H7 (cell line): Measurements from ENCODE around the gene LDLRAD4. TPM values are rescaled to one million over a fixed set of nuclear protein-coding genes. Genes with fewer than 3 reads are reported as not detected.

Source experiments
- DNase-seq: peaks from one replicate; pipeline ENCODE4 v3.0.0; 2012
- H3K27me3 ChIP-seq: 2 replicates; pipeline ENCODE4 v1.6.0; 2011; ENCODE audit warnings: mild to moderate bottlenecking, low read length; ENCODE audit not compliant: control insufficient read depth, insufficient read depth
- H3K36me3 ChIP-seq: replicated peaks from 2 replicates; pipeline ENCODE4 v1.5.1; 2011; ENCODE audit warnings: low read length; ENCODE audit not compliant: control insufficient read depth, insufficient read depth
- H3K4me3 ChIP-seq: 2 replicates; pipeline ENCODE4 v1.5.1; 2011; ENCODE audit warnings: low read depth, mild to moderate bottlenecking, control low read depth, low read length, moderate library complexity; ENCODE audit not compliant: insufficient read depth
- total RNA-seq: library from RNA; depleted of rRNA; stranded (reverse); fragments of >200 nt; shearing (Covaris generic); gene quantifications from 2 replicates; pipeline ENCODE4 v1.2.3, GENCODE V29; 2014

The LDLRAD4 gene
- total RNA-seq, 1 experiment from 2014 or later = 21.0 TPM

GRCh38 chr18:13399511-13399910 lies 181.0 kb downstream of the LDLRAD4 start:
- no peaks in the 10 kb centered on the region for H3K27me3 ChIP-seq
- no peak overlapping the region for H3K4me3 ChIP-seq
- H3K36me3 ChIP-seq = no peaks in the 10 kb centered on the region
- no peak for DNase-seq

- H3K36me3 ChIP-seq = no peaks in the 10 kb centered on the region
- H3K27me3 ChIP-seq = no peaks in the 10 kb centered on the region
- no peak overlapping the region for H3K4me3 ChIP-seq
- no peak for DNase-seq
Measured at GRCh38 chr18:13400636-13401315, 182.2 kb downstream of the LDLRAD4 start.

DNA sequence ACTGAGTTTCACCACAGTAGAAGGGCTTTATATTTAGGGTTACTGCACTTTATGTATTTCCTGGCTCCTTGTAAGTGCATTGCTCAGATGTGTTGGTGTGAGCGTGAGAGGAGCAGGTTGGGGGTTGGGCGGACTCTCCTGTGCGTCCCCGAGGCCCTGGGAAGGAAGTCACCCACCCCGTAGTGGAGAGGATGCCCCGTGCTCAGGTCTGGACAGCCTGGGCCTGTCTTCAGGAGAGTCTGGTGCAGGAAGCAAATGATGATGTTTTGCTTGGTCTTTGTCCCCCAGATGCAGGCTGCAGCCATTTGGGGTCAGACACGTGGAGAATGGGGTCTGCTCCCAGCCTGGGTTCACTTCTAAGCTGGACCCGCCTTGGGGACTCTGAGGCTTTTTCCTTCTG lies 182.8 kb downstream of the LDLRAD4 start:
- Histone ChIP-seq H3K36me3 (no peaks in the 10 kb centered on the region), H3K27me3 (no peaks in the 10 kb centered on the region), H3K4me3 (no peak overlapping the region)
- no peak for DNase-seq

DNA sequence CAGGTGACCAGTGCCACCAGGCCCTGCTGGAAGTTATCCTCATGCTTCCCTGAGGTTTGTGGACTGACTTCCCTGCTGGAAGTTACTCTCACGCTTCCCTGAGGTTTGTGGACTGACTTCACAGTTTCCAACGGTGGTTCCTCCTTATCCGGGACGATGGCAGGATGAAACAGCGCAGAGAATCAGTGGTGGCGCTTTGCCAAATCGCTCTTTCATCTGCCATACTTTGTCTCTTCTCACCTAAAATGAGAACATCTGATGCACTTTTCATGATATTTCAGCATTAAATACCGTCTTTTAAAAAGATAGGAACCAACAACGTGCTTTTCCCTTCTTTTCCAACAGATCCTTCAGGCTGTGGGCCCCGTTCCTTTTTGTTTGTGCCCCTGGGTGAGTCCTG lies 183.3 kb downstream of the LDLRAD4 start:
- no peak for DNase-seq
- no peak overlapping the region for H3K4me3 ChIP-seq
- no peaks in the 10 kb centered on the region for H3K27me3 ChIP-seq
- no peaks in the 10 kb centered on the region for H3K36me3 ChIP-seq

GRCh38 chr18:13403786-13404549 lies 185.4 kb downstream of the LDLRAD4 start:
- no peaks in the 10 kb centered on the region for H3K36me3 ChIP-seq
- H3K4me3 ChIP-seq = no peak overlapping the region
- no peak for DNase-seq
- no peaks in the 10 kb centered on the region for H3K27me3 ChIP-seq

DNA sequence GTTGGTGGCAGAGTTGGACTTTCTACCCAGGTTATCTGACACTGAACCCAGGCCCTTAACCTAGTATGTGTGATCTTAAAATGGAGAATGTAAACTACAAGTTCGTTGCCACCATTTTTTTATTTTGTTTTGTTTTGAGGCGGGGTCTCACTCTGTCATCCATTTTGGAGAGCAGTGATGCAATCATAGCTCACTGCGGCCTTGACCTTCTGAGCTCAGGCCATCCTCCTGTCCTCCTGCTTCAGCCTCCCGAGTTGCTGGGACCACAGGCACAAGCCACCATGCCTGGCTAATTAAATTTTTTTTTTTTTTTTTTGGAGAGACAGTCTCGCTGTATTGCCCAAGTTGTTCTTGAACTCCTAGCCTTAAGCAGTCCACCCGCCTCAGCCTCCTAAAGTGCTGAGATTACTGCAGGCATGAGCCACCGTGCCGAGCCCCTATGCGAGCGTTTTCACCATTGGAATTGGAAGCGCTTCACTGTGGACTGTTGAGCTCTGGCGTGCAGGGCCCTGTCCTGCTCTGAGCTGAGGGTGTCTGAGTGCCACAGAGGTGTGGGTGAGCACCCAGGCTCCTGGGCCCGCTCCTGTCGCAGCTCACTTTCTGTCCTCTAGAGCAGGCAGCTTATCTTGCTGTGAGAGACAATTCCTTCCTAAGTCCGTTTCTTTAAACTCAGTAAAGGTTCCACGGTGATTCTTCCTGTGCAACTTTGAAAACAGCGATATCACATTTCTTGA lies 186.9 kb downstream of the LDLRAD4 start:
- DNase-seq = no peak
- no peak overlapping the region for H3K4me3 ChIP-seq
- H3K27me3 ChIP-seq = no peaks in the 10 kb centered on the region
- H3K36me3 ChIP-seq = no peaks in the 10 kb centered on the region

- Histone ChIP-seq H3K27me3 (no peaks in the 10 kb centered on the region), H3K36me3 (no peaks in the 10 kb centered on the region), H3K4me3 (no peak overlapping the region)
- DNase-seq = no peak
Measured at GRCh38 chr18:13406049-13406615, 187.6 kb downstream of the LDLRAD4 start.

- Histone ChIP-seq H3K4me3 (no peak overlapping the region), H3K27me3 (no peaks in the 10 kb centered on the region), H3K36me3 (no peaks in the 10 kb centered on the region)
- DNase-seq = no peak
Measured at GRCh38 chr18:13406736-13407135, 188.2 kb downstream of the LDLRAD4 start.

DNA sequence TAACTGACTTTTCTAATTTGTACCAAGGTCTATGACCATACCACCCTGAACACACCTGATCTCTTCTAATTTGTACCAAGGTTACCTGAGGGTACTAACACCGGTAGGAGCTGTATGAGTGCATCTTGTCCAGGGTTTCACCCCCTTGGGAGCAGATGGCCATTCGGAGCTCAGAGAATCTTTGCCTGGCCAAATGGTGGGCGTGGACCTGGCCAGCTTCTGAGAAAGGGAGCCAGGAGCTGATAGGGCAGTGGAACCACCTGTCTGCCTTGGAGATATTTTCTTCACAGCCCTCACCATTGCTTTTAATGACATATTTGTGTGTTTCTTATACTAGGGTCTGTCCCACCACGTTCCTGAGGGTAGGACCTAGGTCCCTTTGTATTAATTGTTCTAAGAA lies 188.9 kb downstream of the LDLRAD4 start:
- DNase-seq = no peak
- Histone ChIP-seq H3K36me3 (no peaks in the 10 kb centered on the region), H3K4me3 (no peak overlapping the region), H3K27me3 (no peaks in the 10 kb centered on the region)

DNA sequence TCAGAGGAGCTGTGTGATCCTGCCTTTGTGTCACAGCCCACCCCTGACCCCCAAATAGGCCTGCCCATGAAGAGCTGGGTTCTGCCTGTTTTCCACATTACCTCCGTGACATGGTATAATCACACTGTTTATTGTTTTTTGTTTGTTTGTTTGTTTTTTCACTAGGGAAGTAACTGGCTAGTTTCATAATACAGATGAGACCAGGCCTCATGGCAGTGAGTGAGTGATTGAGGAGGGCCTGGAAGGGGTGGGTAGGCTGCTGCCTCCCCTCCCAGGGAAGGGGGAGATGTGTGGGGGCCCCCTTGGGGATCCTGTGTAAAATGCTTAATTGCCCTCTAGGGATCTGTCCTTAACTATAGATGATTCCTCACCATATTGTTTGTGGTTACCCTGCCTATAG lies 190.5 kb downstream of the LDLRAD4 start:
- no peaks in the 10 kb centered on the region for H3K27me3 ChIP-seq
- no peak overlapping the region for H3K4me3 ChIP-seq
- no peak for DNase-seq
- H3K36me3 ChIP-seq = no peaks in the 10 kb centered on the region

GRCh38 chr18:13409997-13410396 lies 191.4 kb downstream of the LDLRAD4 start:
- H3K4me3 ChIP-seq = no peak overlapping the region
- DNase-seq = no peak
- H3K36me3 ChIP-seq = no peaks in the 10 kb centered on the region
- H3K27me3 ChIP-seq = no peaks in the 10 kb centered on the region

DNA sequence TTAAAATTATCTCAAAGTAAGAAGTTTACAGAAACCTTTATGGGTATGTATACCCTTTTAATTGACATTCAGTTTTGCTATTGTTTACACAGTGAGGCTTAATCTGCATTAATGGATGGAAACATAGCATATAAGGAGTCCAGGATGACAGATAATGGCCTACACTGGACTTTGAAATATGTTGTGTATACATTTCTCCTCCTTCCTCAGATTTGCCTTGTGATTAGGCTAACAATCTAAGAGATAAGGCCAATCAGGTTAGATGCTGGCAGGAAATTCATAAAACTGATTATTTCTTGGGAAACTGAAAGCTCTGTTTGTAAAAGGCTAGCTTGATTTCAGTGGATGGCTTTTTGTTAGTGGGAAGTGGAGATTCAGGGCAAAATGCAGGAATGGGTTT lies 191.9 kb downstream of the LDLRAD4 start:
- no peak for DNase-seq
- Histone ChIP-seq H3K36me3 (no peaks in the 10 kb centered on the region), H3K27me3 (no peaks in the 10 kb centered on the region), H3K4me3 (no peak overlapping the region)

GRCh38 chr18:13412017-13412416 lies 193.5 kb downstream of the LDLRAD4 start:
- no peak for DNase-seq
- Histone ChIP-seq H3K27me3 (no peaks in the 10 kb centered on the region), H3K36me3 (no peaks in the 10 kb centered on the region), H3K4me3 (no peak overlapping the region)

- no peaks in the 10 kb centered on the region for H3K36me3 ChIP-seq
- DNase-seq = no peak
- no peaks in the 10 kb centered on the region for H3K27me3 ChIP-seq
- H3K4me3 ChIP-seq = no peak overlapping the region
Measured at GRCh38 chr18:13412901-13413300, 194.3 kb downstream of the LDLRAD4 start.

DNA sequence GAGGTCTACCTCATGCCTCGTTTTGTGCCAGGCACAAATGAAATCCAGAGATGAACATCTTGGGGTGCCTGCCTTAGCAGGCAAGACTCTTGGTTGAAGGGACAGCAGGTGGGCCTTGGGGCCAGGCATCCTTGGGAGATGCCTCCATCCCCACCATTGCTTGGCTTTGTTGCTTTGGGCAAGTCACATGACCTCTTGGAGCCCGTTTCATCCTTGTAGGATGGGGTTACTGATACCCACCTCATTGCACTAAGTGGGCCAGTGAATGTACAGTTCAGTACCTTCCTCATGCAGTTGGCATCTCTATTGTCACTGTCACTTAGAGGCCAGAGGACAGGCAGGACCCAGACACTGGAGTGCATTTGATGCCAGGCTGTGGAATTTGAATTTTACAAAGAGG lies 195.5 kb downstream of the LDLRAD4 start:
- no peak for DNase-seq
- Histone ChIP-seq H3K4me3 (no peak overlapping the region), H3K27me3 (no peaks in the 10 kb centered on the region), H3K36me3 (no peaks in the 10 kb centered on the region)
